Activated gamma-delta T cell treated with anti-CD3 and anti-CD28 coated beads, Interleukin-2, amount 50 U/mL, for 16 hours (primary cell): ENCODE measurements around the gene PPP4R1.

ENCODE experiments used
- DNase-seq: peaks from one replicate; pipeline ENCODE4 v3.0.0-alpha.2; 2020; ENCODE audit warnings: low read depth

PPP4R1 gene

DNA sequence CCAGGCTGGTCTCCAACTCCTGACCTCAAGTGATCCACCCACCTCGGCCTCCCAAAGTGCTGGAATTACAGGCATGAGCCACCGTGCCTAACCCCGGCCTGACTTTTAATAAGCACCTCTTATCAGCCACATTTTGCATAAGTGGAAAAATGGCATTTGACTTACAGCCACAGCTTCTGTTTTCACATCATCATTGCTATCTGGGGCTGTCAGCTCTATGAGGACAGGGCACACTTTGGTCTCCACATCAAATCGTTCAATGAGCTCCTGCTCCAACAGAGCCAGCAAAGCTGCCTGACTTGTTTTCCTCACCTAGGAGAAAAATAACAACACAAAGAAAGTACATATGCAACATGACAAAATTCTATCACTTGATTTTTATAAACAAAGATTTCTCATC is 26.4 kb downstream of the PPP4R1 start:
- DNase-seq: no peak

DNA sequence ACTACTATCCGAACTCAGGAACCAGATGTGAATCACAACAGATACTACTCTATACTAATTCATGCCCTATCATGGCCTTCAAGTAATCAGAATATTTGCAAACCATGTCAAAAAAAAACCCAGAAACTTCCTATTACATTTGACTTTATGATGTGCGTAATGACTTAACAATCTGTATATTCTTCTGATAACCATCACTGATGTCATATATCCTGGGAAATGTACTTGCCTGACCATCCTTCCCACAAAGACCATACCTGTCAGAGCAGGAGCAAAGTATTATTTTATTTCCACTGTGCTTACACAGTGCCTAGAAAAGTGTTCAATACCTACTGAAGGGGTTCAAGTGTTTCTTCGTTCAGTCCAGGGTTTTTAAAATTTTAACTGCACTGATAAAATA is 27.5 kb downstream of the PPP4R1 start:
- DNase-seq: no peak

DNA sequence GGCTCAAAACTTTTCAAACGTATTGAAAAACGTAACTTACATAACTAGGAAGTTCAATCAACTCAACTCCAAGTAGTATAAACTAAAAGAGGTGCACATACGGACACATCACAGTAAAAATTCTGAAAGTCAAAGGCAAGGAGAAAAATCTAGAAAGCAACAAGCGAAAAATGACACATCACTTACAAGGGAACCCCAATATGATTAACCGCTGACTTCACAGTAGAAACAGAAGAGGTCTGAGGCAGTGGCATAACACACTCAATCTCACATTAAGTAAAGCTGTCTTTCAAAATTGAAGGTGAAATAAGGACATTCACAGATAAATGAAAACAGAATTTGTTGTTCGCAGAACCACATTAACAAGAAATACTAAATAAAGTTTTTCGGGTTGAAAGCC is 32.7 kb downstream of the PPP4R1 start:
- no peak for DNase-seq

DNA sequence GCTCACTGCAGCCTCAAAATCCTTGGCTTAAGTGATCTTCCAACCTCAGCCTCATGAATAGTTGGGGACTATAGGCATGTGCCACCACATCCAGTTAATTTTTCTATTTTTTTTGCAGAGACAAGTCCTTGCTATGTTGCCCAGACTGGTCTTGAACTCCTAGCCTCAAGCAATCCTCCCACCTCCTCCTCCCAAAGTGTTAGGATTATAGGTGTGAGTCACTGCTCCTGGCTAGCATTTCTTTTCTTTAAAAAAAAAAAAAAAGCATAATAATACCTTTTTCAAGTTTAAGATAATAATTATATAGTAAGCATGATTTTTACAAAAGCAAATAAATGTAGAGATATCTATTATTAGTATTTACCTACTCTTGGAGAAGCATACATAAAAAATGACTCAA is 36.1 kb downstream of the PPP4R1 start:
- no peak for DNase-seq

DNA sequence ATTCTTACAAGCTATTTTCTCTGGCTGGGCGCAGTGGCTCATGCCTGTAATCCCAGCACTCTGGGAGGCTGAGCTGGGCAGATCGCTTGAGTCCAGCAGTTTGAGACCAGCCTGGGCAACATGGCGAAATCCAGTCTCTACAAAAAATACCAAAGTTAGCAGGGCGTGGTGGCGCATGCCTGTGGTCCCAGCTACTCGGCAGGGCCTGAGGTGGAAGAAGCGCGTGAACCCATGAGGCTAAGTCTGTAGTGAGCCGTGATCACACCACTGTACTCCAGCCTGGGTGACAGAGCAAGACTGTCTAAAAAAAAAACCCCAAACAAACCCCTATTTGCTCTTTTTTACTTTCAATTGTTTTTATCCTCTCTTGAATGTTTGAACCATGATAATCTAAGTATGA is 37.0 kb downstream of the PPP4R1 start:
- no peak for DNase-seq

DNA sequence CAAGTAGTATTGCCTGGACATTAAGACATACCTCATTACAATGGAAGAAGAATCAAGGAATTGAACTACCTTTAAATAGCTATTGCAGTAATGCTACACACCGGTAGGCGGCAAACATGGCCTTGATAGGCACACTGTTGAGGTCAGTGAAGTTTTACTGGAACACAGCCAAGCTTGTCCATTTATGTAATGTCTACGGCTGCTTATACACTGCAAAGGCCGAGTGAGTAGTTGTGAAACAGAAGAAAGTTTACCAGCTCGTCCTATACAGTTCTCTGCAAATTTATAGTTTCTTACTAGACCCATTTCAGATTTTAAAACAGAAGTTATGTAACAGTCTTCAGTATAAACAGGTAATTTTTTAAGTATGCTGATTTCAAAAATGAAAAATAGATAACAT is 38.8 kb downstream of the PPP4R1 start:
- DNase-seq: no peak

DNA sequence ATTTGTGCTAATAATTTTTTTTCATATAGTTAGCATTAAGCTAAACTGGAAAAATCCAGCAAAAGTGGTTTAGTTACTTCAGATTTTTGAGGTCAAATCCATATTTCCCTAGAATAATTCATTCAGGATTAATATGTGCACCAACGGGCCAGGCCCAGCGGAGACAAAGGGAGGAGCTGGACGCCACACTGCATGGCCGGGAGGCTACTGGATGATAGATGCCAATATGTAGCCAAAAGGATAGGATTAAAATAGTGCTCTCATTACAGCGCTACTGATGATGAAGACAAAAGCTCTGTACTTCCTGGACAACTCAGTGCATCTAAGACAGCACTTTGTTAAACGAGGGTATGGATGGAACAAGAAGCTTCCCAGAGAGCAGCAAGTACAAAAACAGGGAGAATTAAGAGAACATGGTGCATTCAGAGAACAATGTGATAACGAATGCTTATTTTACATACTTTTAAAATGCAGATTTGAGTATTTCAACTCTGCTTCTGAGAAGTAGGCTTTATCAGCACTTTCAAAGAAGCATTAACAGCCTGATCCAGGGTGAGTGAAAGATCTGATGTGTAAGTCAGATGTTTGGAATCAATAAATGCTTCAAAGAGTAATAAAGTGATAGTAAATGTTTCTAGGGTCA is 39.8 kb downstream of the PPP4R1 start:
- DNase-seq: no peak

DNA sequence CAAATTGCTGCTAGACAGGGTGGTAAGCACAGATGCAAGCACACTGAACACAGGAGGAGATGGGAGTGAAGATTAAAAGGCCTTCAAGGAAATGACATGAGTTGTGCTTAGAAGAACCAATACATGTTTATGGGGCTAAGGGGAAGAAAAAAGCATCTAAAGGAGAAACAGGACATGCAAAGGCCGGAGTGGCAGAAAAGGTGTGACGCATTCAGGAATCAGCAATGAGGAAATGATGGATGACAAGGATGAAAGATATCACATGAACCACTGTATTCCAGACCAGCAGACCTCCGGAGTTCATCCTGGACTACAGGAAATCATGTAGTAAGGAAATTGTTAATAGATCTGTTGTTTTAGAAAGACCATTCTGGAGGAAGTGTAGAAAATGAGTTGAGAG is 42.8 kb downstream of the PPP4R1 start:
- DNase-seq: no peak

DNA sequence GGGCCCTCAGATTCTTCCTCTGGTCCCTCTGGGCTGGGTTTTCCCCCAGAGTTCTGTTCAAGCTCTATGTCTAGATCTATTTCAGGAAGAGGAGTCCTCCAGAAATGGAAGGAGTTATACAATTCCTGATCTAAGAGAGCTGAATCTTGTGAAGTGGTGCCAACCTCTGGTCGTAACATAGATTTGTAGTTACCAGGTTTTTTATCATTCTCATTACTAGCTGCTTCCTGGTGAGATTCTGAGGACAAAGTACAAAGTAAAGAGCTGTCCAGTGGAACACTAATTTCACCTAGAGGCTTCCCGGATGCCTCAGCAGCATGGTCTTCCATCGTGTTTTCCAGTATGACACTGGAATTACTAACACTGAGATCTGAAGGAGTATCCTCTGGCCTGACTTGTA is 44.1 kb downstream of the PPP4R1 start:
- no peak for DNase-seq

DNA sequence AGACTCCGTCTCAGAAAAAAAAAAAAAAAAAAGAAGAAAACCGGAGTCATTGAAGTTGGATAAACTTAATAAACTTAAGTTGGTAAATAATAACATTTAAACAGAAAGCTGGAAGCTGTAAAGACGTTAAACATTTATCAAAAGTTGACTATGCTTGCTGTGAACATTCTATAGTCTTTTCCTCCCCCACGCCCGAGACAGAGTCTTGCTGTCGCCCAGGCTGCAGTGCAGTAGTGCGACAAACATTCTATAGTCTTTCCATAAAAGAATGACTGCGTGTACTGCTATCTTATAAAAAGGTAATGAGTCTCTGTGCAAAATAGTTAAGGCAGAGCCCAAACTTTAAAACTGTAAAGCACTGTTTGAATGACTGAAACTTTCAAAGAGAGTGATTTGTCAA is 45.2 kb downstream of the PPP4R1 start:
- DNase-seq: no peak

DNA sequence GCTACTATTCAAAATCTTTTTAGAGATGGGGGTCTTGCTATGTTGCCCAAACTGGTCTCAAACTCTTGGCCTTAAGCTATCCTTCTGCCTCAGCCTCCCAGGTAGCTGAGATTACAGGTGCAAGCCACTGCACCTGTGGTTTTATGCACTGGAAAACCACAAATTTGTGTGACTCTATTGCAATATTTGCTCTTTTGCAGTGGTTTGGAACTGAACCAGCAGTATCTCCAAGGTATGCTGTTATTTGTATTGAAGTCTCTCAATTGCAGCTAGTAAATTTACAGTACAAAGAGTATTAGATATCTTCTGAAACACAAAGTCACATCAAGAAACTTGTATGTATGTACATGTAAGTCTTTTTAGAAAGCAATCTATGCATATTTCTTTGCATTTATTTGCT is 46.2 kb downstream of the PPP4R1 start:
- DNase-seq: no peak

DNA sequence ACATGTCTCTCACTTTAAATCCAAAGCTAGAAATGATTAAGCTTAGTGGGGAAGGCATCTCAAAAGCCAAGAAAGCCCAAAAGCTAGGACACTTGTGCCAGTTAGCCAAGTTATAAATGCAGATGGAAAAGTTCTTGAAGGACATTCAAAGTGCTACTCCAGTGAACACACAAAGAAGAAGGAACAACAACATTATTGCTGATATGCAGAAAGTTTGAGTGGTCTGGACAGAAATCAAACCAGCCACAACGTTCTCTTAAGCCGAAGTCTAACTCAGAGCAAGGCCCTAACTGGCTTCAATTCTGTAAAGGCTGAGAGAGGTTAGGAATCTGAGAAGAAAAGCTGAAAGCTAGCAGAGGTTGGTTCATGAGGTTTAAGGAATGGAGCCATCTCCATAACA is 49.0 kb downstream of the PPP4R1 start:
- no peak for DNase-seq

DNA sequence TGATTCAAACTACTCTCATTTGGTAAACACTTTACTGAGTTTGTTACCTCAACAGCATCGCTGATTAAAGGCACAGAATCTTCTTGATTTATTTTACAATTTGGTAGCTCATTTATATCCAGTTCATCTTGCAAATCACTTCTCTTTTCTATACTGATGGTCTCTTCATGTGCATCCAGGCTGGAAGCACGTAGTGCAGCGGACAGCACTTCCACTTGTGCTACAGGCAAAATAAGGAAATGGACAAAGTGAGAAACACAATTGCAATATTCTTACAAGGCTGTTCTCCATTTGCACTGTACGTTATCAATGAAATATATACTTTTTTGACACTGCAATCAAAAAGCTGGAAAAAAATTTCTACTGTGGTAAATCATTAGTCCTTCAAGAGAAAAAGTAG is 51.0 kb downstream of the PPP4R1 start:
- DNase-seq: no peak

DNA sequence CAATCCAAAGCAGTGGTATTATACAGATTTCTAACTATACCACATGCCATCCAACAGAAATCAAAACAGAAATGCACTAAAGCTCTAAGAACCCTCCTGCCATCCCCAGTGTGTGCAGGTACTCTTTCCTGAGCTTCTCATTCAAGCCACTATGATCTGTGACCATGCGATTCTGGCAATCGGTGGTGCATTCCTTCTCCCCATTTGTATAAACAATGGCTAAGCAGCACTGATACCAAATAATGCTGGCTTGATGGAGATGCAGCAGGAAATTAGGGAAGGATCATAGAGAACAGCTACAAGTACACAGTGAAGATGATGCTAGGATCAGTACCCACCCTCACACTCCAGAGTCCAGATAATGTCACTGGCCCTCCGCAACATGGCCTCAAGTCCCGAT is 51.8 kb downstream of the PPP4R1 start:
- DNase-seq: no peak

DNA sequence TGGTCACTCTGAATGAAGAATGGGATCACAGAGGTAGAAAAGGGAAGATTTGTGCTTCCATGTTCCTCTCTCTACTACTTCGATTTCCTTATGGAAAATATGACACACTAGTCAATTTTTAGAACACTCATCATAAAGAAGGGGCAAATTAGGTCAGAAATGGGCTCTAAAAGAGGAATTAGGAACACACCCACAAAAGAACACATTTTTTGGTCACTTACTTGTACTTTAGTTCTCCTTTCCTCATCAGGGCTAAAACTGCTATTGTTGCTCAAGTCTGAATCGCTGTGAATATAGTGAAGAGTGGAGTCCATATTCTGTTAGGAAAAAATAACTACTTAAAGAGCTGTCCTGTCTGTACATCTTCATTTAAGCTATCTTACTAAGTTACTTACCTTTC is 52.6 kb downstream of the PPP4R1 start:
- DNase-seq: no peak

DNA sequence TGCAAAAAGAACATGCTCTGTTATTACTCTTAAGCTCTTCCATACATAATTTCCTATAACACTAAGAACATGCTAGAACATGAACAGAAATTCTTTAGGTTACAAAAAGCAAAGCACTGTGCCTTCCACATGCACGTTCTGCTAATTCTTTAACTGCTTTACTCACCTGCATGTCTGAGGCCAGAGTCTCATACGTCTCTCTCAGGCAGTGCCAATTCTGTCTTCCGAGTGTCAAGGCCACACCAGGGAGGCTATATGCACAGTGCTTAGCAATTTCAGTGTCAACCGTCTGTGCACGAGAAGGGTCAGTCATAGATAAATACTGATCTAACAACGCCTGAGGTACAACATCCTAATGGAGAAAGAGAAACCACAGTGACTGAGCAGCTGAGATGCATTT is 55.1 kb downstream of the PPP4R1 start:
- DNase-seq: no peak

DNA sequence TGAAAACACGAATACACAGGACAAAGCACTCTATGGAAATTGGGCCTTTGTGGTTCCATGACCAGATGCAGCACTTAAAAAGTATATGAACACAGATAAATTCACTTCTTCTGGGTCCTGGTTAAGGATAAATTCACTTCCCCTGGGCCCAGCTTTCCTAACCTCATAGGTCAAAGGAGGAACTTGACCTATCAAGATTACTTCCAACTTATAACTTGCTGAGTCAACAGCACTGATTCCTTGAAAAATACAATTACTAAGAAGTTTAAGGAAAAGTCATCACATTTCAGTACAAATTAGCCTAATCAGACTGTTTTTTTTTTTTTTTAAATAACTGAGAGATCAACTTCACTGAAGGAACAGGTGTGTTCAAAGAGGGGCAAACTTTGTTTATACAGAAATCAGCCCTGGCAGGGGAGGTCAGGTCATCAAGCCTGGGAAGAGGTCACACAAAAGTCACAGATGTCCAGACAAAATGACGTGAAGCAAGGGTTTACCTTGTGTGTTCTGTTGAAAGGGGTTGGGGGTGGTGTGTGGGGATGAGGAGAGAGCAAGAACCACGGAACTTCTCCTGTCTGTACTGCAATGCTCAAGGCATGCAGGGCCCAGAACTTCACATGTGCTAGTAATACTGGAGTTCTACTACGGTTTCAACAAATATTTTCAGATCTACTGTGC is 55.8 kb downstream of the PPP4R1 start:
- DNase-seq: no peak

DNA sequence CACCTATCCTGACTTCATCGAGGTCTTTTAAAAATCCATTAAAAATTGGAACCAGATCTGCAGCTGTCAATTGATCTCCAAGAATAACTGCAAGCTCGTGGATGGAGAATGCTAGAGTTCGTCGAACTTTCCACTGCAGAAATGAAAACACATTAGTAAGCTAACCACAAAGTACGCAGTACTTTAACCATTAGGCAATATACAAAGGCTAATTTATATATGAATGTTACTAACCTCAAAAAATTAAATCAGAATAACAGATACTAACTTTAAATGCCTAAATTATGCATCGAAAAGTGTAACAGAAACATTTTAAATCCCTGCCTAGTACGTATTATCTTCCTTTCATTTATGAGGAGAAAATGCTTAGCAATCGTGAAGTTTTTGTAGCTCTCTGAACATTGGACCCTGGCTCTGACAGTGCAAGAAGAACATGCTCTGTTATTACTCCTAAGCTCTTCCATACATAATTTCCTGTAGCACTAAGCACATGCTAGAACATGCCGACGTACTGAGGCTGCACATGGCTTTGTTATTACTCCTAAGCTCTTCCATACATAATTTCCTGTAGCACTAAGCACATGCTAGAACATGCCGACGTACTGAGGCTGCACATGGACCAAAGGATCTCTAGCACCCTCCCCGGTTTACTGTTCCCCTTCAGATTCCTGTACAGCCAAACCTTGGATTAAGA is 57.0 kb downstream of the PPP4R1 start:
- no peak for DNase-seq

DNA sequence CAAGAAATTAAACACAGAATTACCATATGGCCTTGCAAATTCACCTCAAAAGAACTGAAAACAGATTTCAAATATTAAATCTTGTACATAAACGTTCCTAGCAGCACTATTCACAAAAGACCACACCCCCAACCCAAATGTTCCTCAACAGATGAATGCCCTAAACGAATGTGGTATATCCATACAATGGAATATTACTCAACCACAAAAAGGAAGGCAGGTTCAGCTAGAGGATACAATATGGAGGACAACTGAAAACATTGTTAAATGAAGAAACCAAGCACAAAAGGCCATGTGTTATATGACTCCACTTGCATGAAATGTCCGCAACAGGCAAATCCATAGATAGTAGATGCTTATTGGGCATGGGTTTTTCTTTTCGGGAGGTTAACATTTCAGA is 61.7 kb downstream of the PPP4R1 start:
- DNase-seq: no peak

DNA sequence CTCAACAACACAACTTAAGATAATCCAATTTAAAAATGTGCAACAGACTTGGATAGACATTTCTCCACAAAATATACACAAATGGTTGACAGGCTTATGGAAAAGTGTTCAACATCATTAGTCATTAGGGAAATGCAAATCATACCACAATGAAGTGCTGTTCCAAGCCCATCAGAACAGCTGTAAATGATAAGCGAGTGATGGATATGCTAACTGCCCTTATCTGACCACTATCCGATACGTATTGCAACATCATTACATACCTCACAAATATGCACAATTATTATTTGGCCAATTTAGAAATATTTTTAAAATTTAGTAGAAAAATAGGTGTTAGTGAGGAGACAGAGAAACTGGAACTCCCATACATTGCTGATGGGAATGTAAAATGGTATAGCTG is 62.2 kb downstream of the PPP4R1 start:
- DNase-seq: no peak

DNA sequence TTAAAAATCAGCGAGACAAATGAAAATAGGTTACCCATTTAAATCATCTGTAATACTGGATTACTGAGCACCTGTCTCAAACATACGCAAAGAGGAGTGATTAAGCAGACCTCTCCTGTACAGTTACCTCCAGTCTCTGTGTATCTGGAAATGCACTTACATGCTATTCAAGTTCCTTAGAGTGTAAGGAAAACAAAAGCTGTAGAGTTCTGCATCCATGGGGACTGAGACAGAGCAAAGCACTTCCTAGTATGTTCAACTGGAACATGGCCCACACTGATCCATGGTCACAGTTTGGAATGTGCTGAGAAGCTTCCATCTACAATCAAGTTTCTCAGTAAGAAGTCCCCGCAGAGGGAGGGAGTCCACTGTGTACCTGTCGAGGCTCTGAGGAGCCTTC is 63.9 kb downstream of the PPP4R1 start:
- DNase-seq: no peak

DNA sequence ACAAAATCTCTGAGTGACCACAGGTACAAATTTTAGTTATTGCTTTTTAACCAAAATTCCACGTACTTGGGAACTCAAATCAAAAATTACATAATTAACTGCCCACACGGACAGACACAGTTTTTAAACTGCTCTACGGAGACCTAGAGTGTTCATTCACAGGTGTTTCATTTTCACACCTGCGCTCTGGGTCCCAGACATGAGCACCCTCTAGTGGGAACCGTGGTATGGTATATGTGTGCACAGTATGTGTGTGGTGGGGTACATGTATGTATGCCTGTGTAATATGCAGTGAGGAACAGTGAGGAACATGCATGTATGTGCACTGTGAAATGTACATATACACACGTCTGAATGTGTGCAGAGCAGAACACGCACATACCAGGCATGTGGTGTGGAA is 65.0 kb downstream of the PPP4R1 start:
- no peak for DNase-seq

DNA sequence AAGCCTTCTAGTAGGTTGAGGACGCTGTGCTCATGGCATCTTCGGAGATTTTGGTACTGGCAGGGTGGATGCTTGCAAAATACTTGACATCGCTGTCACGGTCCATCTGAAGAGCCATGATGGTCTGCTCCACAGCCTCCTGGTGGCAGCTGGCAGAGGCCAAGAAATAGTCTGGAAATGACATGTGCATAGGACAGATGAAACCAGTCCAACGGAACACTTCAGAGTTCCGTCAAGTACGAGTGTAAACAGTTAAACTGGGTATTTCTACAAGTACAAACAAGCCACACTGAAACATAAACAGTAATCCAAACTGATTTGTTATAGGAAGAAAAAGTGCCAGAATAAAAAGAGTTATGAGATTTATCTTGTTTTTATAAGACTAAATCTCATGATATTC is 66.6 kb downstream of the PPP4R1 start:
- no peak for DNase-seq

DNA sequence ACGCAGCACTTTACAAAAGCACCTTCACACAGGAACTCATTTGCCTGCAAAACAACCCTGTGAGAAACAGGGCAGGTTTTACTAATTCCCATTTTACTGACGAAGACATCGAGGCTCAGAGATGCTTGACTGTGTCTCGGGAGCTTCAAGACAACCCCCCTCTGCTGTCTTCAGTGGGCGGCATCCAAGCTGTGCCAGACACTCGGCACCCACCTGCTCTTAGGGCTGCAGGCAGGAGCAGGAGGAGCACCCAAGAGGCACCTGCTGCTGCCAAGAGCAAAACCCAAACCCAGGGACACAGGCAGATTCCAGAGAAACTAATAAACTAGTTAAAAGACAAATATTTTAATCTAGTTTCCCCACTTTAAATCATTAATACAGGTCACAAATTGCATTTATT is 67.9 kb downstream of the PPP4R1 start:
- no peak for DNase-seq
